Neural crest cell (in vitro differentiated cells): ENCODE measurements around the gene PFN1. TPM values are rescaled to one million over a fixed set of nuclear protein-coding genes. Genes with fewer than 3 reads are reported as not detected.
"Not testable (repeated sequence)": the region's sequence is repeated elsewhere in the genome, so short reads cannot be mapped to it uniquely, and the experiment has no call there.

Experiments
- DNase-seq: peaks from one replicate; pipeline ENCODE4 v3.0.0; 2021; ENCODE audit warnings: low read depth, mixed read lengths, low spot score
- H3K27ac Mint-ChIP-seq: one replicate; pipeline ENCODE4 v1.8.0; 2021; ENCODE audit warnings: mild to moderate bottlenecking, mixed read lengths; ENCODE audit not compliant: unreplicated experiment
- H3K27me3 Mint-ChIP-seq: 2 replicates; pipeline ENCODE4 v1.8.0; 2021; ENCODE audit warnings: low read depth, mild to moderate bottlenecking, mixed read lengths
- H3K36me3 Mint-ChIP-seq: 2 replicates; pipeline ENCODE4 v1.8.0; 2021; ENCODE audit warnings: low read depth, mild to moderate bottlenecking, mixed read lengths
- H3K4me1 Mint-ChIP-seq: 2 replicates; pipeline ENCODE4 v1.8.0; 2021; ENCODE audit warnings: mixed read lengths
- H3K4me3 Mint-ChIP-seq: one replicate; pipeline ENCODE4 v1.8.0; 2021; ENCODE audit warnings: mild to moderate bottlenecking, mixed read lengths
- H3K9me3 Mint-ChIP-seq: 2 replicates; pipeline ENCODE4 v1.8.0; 2021; ENCODE audit warnings: mixed read lengths
- total RNA-seq: library from RNA; stranded (reverse); gene quantifications from 2 replicates; pipeline ENCODE4 v1.2.1, GENCODE V29; 2021
- TF ChIP-seq, protein P1 (sequence below): fragments of 200-600 bp; sonication (generic); conservative IDR thresholded peaks from 2 replicates; pipeline ENCODE4 v1.5.0; 2021; ENCODE audit warnings: antibody characterized with exemption, mild to moderate bottlenecking

Gene PFN1
- total RNA-seq, 1 donor from 2014 or later: 630 TPM

DNA sequence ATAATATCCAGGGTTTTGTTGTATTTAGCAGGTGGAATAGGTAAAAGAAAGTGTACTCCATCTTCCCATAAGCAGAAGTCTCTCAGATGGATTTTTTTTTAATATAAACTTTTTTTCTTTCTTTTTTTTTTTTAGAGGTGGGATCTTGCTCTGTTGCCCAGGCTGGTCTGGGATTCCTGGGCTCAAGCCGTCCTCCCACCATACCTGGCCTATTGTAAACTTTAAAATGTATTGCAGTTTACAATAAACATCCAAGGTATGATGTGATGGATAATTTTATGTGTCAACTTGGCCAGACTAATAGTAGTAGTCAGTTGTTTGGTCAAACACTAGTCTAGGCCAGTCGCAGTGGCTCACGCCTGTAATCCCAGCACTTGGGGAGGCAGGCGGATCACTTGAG is 27.0 kb downstream of the PFN1 start:
- Mint-ChIP-seq H3K4me1 (no peaks in the 10 kb centered on the region), H3K27ac (no peak overlapping the region), H3K27me3 (peaks cover 3% of the 10 kb centered on the region)

DNA sequence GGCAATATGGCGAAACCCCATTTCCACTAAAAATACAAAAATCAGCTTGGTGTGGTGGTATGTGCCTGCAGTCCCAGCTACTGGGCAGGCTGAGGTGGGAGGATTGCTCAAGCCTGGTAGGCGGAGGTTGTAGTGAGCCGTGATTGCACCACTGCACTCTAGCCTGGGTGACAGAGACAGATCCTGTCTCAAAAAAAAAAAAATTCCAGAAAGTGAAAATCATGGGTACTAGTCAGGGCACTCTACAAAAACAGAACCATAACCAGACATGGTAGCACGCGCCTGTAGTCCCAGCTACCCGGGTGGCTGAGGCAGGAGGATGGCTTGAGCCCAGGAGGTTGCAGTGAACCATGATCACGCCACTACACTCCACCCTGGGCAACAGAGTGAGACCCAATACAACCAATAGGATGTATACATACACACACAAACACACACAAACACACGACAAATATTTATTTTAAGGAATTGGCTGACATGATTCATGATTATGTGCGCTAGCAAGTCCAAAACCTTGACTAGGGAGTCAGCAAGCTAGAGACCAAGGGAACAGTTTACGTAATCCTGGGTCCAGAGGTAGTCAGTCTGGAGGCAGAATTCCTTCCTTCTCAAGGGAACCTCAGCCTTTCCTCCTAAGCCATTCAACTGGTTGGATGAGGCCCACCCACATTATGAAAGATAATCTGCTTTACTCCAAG is 27.8 kb downstream of the PFN1 start:
- H3K9me3 Mint-ChIP-seq: no peaks in the 10 kb centered on the region
- no peak overlapping the region for H3K27ac Mint-ChIP-seq
- peaks cover 3% of the 10 kb centered on the region for H3K27me3 Mint-ChIP-seq
- H3K4me3 Mint-ChIP-seq: no peak overlapping the region
- TF ChIP-seq, protein P1, sequence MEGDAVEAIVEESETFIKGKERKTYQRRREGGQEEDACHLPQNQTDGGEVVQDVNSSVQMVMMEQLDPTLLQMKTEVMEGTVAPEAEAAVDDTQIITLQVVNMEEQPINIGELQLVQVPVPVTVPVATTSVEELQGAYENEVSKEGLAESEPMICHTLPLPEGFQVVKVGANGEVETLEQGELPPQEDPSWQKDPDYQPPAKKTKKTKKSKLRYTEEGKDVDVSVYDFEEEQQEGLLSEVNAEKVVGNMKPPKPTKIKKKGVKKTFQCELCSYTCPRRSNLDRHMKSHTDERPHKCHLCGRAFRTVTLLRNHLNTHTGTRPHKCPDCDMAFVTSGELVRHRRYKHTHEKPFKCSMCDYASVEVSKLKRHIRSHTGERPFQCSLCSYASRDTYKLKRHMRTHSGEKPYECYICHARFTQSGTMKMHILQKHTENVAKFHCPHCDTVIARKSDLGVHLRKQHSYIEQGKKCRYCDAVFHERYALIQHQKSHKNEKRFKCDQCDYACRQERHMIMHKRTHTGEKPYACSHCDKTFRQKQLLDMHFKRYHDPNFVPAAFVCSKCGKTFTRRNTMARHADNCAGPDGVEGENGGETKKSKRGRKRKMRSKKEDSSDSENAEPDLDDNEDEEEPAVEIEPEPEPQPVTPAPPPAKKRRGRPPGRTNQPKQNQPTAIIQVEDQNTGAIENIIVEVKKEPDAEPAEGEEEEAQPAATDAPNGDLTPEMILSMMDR: no peak
- no peaks in the 10 kb centered on the region for H3K4me1 Mint-ChIP-seq
- DNase-seq: no peak
- H3K36me3 Mint-ChIP-seq: no peaks in the 10 kb centered on the region

More for the DNA sequence above, 27.0 kb downstream of the PFN1 start:
- Mint-ChIP-seq H3K9me3 (no peaks in the 10 kb centered on the region), H3K36me3 (no peaks in the 10 kb centered on the region), H3K4me3 (no peak overlapping the region)
- no peak for DNase-seq
- TF ChIP-seq, protein P1: no peak

DNA sequence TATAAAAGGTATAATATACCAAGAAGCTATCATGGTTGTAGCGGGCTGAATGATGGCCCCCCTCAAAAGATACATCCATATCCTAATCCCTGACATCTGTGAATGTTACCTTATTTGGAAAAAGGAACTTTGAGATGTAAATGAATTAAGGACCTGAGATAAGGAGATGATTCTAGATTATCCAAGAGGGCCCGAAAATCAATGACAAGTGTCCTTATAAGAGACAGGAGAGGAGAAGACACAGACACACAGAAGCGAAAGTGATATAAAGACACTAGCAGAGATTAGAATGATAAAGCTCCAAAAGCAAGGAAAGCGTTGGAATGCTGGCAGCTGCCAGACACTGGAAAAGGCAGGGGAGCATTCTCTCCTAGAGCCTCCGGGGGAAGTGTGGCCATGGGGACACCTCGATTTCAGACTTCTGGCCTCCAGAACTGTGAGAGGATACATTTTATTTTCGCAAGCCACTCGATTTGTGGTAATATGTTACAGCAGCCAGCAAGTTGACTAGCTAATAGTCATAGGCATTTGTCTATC is 28.8 kb downstream of the PFN1 start:
- no peaks in the 10 kb centered on the region for H3K9me3 Mint-ChIP-seq
- no peak overlapping the region for H3K27ac Mint-ChIP-seq
- no peaks in the 10 kb centered on the region for H3K4me1 Mint-ChIP-seq
- TF ChIP-seq, protein P1: no peak
- H3K4me3 Mint-ChIP-seq: no peak overlapping the region
- H3K27me3 Mint-ChIP-seq: peaks cover 3% of the 10 kb centered on the region
- no peaks in the 10 kb centered on the region for H3K36me3 Mint-ChIP-seq
- DNase-seq: no peak

DNA sequence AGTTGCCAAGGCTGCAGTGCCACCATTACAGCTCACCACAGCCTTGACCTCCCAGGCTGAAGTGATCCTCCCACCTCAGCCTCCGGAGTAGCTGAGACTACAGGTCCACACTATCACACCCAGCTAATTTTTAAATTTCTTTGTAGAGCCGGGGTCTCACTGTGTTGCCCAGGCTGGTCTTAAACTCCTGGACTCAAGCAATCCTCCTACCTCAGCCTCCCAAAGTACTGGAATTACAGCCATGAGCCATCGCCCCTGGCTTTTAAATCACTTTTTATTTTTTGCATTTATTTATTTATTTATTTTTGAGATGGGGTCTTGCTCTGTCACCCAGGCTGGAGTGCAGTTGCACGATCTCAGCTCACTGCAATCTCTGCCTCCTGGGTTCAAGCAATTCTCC is 33.8 kb downstream of the PFN1 start:
- not testable (repeated sequence) for H3K27me3 Mint-ChIP-seq, DNase-seq, H3K9me3 Mint-ChIP-seq, H3K4me3 Mint-ChIP-seq, H3K27ac Mint-ChIP-seq, H3K4me1 Mint-ChIP-seq, H3K36me3 Mint-ChIP-seq

DNA sequence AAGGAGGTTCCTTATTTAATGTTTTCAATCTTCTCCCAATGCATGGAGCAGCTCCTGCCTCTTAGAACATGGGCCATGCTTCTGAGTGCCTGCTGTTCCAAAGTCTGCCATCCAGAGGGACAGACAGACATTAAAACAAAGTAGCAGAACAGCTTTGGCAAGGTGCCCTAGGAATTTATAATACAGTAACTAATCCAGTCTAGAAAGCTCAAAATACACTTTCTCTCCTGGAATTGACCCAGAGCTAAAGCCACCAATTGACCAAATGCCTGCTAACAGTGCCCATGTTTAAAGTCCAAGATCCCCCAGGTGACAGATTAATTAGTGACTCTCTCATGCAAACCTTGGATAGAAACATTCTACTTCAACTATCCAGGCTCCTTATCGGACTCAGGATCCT is 34.3 kb downstream of the PFN1 start:
- Mint-ChIP-seq H3K9me3 (no peaks in the 10 kb centered on the region), H3K4me1 (peaks cover 5% of the 10 kb centered on the region), H3K27me3 (no peaks in the 10 kb centered on the region), H3K36me3 (no peaks in the 10 kb centered on the region), H3K27ac (no peak overlapping the region), H3K4me3 (no peak overlapping the region)
- no peak for DNase-seq
- TF ChIP-seq, protein P1: no peak

DNA sequence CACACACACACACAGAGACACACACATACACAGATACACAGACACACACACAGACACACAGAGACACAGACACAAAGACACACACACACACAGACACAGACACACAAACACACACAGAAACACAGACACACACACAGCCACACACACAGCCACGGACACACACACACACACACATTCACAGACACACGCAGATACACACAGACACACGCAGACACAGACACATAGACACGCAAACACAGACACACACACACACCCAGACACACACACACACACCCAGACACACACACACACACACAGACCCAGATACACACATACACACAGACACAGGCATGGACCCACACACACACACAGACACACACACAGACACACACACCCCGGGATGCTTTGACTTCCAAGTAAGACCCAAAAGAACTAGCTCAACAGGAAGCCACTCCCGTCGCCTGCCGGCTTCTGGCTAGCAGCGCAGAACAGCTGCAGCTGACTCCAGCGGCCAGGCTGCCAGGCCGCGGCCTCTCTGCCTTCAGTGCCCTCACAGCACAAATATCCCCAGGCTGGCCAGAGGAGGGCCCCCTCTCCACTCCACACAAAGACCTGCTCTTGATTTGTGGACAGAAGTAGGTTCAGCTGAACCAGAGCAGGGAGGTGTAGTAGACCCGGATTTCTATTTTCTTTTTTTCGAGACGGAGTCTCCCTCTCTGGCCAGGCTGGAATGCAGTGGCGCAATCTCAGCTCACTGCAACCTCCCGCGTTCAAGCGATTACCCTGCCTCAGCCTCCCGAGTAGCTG is 39.4 kb downstream of the PFN1 start:
- H3K4me1 Mint-ChIP-seq: peaks cover 5% of the 10 kb centered on the region
- H3K4me3 Mint-ChIP-seq: no peak overlapping the region
- TF ChIP-seq, protein P1: peak; percentile 76
- no peak overlapping the region for H3K27ac Mint-ChIP-seq
- H3K9me3 Mint-ChIP-seq: no peaks in the 10 kb centered on the region
- peak; percentile 77 for DNase-seq
- H3K36me3 Mint-ChIP-seq: no peaks in the 10 kb centered on the region
- peaks cover 7% of the 10 kb centered on the region for H3K27me3 Mint-ChIP-seq
